ENCODE results near the gene TRDMT1.

- TF ChIP-seq CTCF (conservative IDR thresholded peaks at IDR 0.05 in 1 of 2, IDR thresholded peaks at IDR 0.05 in 1 of 2; ENCODE audit: low read depth in 1 of 2, low read length in 2 of 2) (no peak), EZH2 (IDR thresholded peaks at IDR 0.05; ENCODE audit: low read length, missing control alignments) (no peak)
These were observed 39.1 kb upstream of the TRDMT1 start for GRCh38 chr10:17240616-17241015.
